Vagina (tissue), 2 donors: ENCODE results near the gene MC3R.

Source experiments
- POLR2A ChIP-seq, 2 donors: fragments of 450-650 bp; IDR thresholded peaks; one replicate each; pipeline ENCODE4 v1.6.1; 2017; ENCODE audit warnings: antibody characterized with exemption in 2 of 2, mild to moderate bottlenecking in 2 of 2, moderate library complexity in 2 of 2
- POLR2AphosphoS5 ChIP-seq, 2 donors: sonication (generic); formaldehyde crosslinking; IDR thresholded peaks; one replicate each; pipeline ENCODE4 v1.9.0; 2017; ENCODE audit warnings: antibody characterized with exemption in 2 of 2, mild to moderate bottlenecking in 2 of 2, low read depth in 1 of 2; ENCODE audit not compliant: insufficient read depth in 1 of 2
- TF ChIP-seq, protein P1 (sequence below), 3 experiments: fragments of 450-650 bp in 2 of 3; fragments of 200-600 bp in 1 of 3; sonication (generic) in 1 of 3; IDR thresholded peaks; one replicate each; pipeline ENCODE4 v1.5.1; 2017 to 2019; ENCODE audit warnings: antibody characterized with exemption in 3 of 3, mild to moderate bottlenecking in 2 of 3, moderate library complexity in 2 of 3

DNA sequence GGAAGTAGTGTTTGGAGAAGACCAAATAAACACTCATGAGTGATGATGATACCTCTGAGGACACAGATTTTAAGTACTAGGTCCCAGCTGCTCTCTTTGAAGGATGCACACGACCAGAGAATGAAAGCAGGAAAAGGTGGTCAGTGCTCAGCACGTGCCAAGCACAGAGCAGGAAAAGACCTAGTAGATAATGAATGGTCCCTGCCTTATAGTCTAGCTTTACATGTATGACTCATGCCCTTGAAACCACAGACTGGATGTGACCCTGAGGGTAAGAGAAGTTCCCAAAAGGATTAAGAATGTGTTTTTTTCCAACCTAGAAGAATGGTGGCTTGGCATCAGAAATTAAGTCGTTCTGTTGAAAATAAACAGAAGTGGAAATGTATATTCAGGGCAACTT lies 2.8 kb upstream of the MC3R start:
- TF ChIP-seq, protein P1, sequence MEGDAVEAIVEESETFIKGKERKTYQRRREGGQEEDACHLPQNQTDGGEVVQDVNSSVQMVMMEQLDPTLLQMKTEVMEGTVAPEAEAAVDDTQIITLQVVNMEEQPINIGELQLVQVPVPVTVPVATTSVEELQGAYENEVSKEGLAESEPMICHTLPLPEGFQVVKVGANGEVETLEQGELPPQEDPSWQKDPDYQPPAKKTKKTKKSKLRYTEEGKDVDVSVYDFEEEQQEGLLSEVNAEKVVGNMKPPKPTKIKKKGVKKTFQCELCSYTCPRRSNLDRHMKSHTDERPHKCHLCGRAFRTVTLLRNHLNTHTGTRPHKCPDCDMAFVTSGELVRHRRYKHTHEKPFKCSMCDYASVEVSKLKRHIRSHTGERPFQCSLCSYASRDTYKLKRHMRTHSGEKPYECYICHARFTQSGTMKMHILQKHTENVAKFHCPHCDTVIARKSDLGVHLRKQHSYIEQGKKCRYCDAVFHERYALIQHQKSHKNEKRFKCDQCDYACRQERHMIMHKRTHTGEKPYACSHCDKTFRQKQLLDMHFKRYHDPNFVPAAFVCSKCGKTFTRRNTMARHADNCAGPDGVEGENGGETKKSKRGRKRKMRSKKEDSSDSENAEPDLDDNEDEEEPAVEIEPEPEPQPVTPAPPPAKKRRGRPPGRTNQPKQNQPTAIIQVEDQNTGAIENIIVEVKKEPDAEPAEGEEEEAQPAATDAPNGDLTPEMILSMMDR (IDR thresholded peaks at IDR 0.05) = no peak
- TF ChIP-seq POLR2A (IDR thresholded peaks at IDR 0.05) (no peak), POLR2AphosphoS5 (IDR thresholded peaks at IDR 0.05; ENCODE audit: insufficient read depth in 1 of 2, low read depth in 1 of 2) (no peak)
